HepG2 (cell line): ENCODE results near the gene WDR54. TPM values are rescaled to one million over a fixed set of nuclear protein-coding genes. Genes with fewer than 3 reads are reported as not detected.

Source experiments
- ATAC-seq: fragments of 200-7000 bp; cut with Tn5 transposase; 3 replicates; pipeline ENCODE4 v1.9.1; 2020; ENCODE audit warnings: mild to moderate bottlenecking, moderate library complexity
- BruUV-seq: library from RNA; stranded (reverse); fragments of 400-500 nt; replicated peaks from 2 replicates; lab custom pipeline; 2021; lab: Mats Ljungman, UMichigan
- CTCF ChIA-PET: fragments of 300-600 bp; formaldehyde crosslinking; extraction: SDS; loops from one replicate; lab custom pipeline; 2021; ENCODE audit warnings: low total read pairs, inconsistent platforms, low intra/inter-chr PET ratio; lab: Yijun Ruan, JAX
- POLR2A ChIA-PET: fragments of 350-600 bp; sonication (Branson Sonifier 250); formaldehyde crosslinking; loops from one replicate; lab custom pipeline; 2020; ENCODE audit warnings: antibody characterized with exemption, inconsistent platforms; lab: Yijun Ruan, JAX
- DNase-seq: peaks from one replicate; pipeline ENCODE4 v3.0.0-alpha.2; 2015; ENCODE audit warnings: low spot score
- FAIRE-seq: peaks from 3 replicates; lab custom pipeline; 2011; peaks lifted over from hg19 to GRCh38; lab: Jason Lieb, UNC
- H2AFZ ChIP-seq: one replicate; pipeline ENCODE4 v1.6.1; 2011; ENCODE audit warnings: low read length, inconsistent platforms
- H3K27ac ChIP-seq: fragments of 300-600 bp; 3 replicates; pipeline ENCODE4 v1.8.0; 2011; ENCODE audit warnings: mixed run types, mild to moderate bottlenecking, mixed read lengths, low read length, inconsistent platforms; ENCODE audit not compliant: insufficient read depth; ENCODE audit errors: extremely low read length
- H3K27me3 ChIP-seq, 2 experiments: fragments of 200-600 bp in 1 of 2; 2 replicates in 1 of 2; 3 replicates in 1 of 2; pipeline versions ENCODE4 v1.6.0 to v1.8.0; 2011; ENCODE audit warnings: low read length in 2 of 2, mild to moderate bottlenecking in 2 of 2, moderate library complexity in 2 of 2, inconsistent platforms in 1 of 2; ENCODE audit not compliant: insufficient read depth in 2 of 2, control insufficient read depth in 1 of 2
- H3K36me3 ChIP-seq, 2 experiments: fragments of 200-600 bp in 1 of 2; replicated peaks in 1 of 2; 2 replicates in 1 of 2; 3 replicates in 1 of 2; pipeline versions ENCODE4 v1.5.1 to v1.8.0; 2011; ENCODE audit warnings: low read length in 2 of 2, inconsistent platforms in 1 of 2; ENCODE audit not compliant: insufficient read depth in 2 of 2, control insufficient read depth in 1 of 2
- H3K4me1 ChIP-seq: 2 replicates; pipeline ENCODE4 v1.5.1; 2012; ENCODE audit warnings: low read length, inconsistent platforms; ENCODE audit not compliant: insufficient read depth
- H3K4me2 ChIP-seq: 2 replicates; pipeline ENCODE4 v1.6.0; 2011; ENCODE audit warnings: low read depth, low read length, inconsistent platforms
- H3K4me3 ChIP-seq, 3 experiments: fragments of 200-600 bp in 1 of 3; sonication (generic), shearing (Covaris generic) in 1 of 3; replicated peaks in 1 of 3; 2 replicates each; pipeline ENCODE4 v1.5.1; 2011 to 2016; ENCODE audit warnings: low read length in 3 of 3, inconsistent platforms in 2 of 3, low read depth in 2 of 3, mild to moderate bottlenecking in 2 of 3, control low read depth in 1 of 3, mixed read lengths in 1 of 3; ENCODE audit not compliant: insufficient read depth in 1 of 3
- H3K79me2 ChIP-seq: one replicate; pipeline ENCODE4 v1.6.1; 2011; ENCODE audit warnings: low read length, inconsistent platforms; ENCODE audit not compliant: insufficient read depth
- H3K9ac ChIP-seq: 2 replicates; pipeline ENCODE4 v1.6.0; 2011; ENCODE audit warnings: mild to moderate bottlenecking, low read depth, low read length, inconsistent platforms; ENCODE audit not compliant: insufficient read depth
- H3K9me3 ChIP-seq: 2 replicates; pipeline ENCODE4 v1.5.1; 2012; ENCODE audit warnings: mild to moderate bottlenecking, low read length
- H4K20me1 ChIP-seq: 2 replicates; pipeline ENCODE4 v1.6.0; 2011; ENCODE audit warnings: inconsistent platforms, mild to moderate bottlenecking, low read length, moderate library complexity; ENCODE audit not compliant: insufficient read depth
- KDM6A ChIP-seq: IDR thresholded peaks from 2 replicates; pipeline ENCODE4 v1.6.1; 2016; ENCODE audit warnings: low read depth
- RXRA ChIP-seq: sonication (generic); formaldehyde crosslinking; IDR thresholded peaks from 2 replicates; pipeline ENCODE4 v1.5.1; 2020; ENCODE audit warnings: missing genetic modification reagents
- TIGD3 ChIP-seq: sonication (generic); formaldehyde crosslinking; IDR thresholded peaks from 2 replicates; pipeline ENCODE4 v1.5.1; 2020; ENCODE audit warnings: mild to moderate bottlenecking, missing genetic modification reagents, borderline replicate concordance
- ZHX2 ChIP-seq, 2 experiments: sonication (generic) in 1 of 2; formaldehyde crosslinking in 1 of 2; IDR thresholded peaks; 2 replicates each; pipeline versions ENCODE4 v1.6.1 to v1.9.0; 2014 to 2022; ENCODE audit warnings: antibody characterized with exemption in 1 of 2, borderline replicate concordance in 1 of 2, inconsistent platforms in 1 of 2, low read depth in 1 of 2, missing genetic modification reagents in 1 of 2
- ZNF180 ChIP-seq: sonication (generic); formaldehyde crosslinking; IDR thresholded peaks from 2 replicates; pipeline ENCODE4 v1.4.0; 2020; ENCODE audit warnings: low read depth, missing genetic modification reagents, borderline replicate concordance
- in situ Hi-C: cut with HindIII; loops from 2 replicates; pipeline ENCODE4 v1.10.0; 2017; ENCODE audit warnings: low pct_unique_long_range_greater_than_20kb; ENCODE audit not compliant: extremely low pct_ligation_motif_present
- intact Hi-C: fragments of 100-400 bp; cut with micrococcal nuclease; formaldehyde crosslinking; loops from one replicate; pipeline ENCODE4 v1.10.0; 2022; ENCODE audit not compliant: unreplicated experiment
- polyA plus RNA-seq, 8 experiments: library from polyadenylated mRNA; depleted of rRNA in 3 of 8; stranded (reverse) in 7 of 8; unstranded in 1 of 8; fragments of >200 nt; fragmentation: Illumina TruSeq in 4 of 8; extraction: Trizol in 4 of 8; gene quantifications; 2 replicates each; pipeline versions ENCODE4 v1.2.1 to v1.2.3, GENCODE V29; 2011 to 2016; ENCODE audit warnings: low read depth in 4 of 8, missing spikeins in 1 of 8, mixed read lengths in 1 of 8; ENCODE audit not compliant: insufficient read depth in 1 of 8
- total RNA-seq, 5 experiments: library from RNA; depleted of rRNA; stranded (reverse); fragments of >200 nt; fragmentation: Illumina TruSeq; extraction: Trizol; gene quantifications; 2 replicates each; pipeline ENCODE4 v1.2.3, GENCODE V29; 2016; ENCODE audit warnings: low read depth in 1 of 5

WDR54 gene
- total and polyA plus RNA-seq, 2 of the 13 experiments (the other 11 are each of a cell fraction or from before 2014, with no cell fraction given), result 2.0 to 17.3 TPM

GRCh38 chr2:74406035-74406434, 15.5 kb upstream of the WDR54 start:
- H3K27me3 ChIP-seq, result peaks cover 0 to 14% of the 10 kb centered on the region in 2 experiments; a peak in 3 of 5 replicates
- intact Hi-C loops, result no loop called here
- BruUV-seq, result no TSS peak
- H3K4me1 ChIP-seq, result no peaks in the 10 kb centered on the region
- H3K79me2 ChIP-seq, result no peaks in the 10 kb centered on the region
- no peak for TF ChIP-seq KDM6A (CRISPR knock-in tag)
- TF ChIP-seq TIGD3 (CRISPR knock-in tag), result no peak
- TF ChIP-seq RXRA (CRISPR knock-in tag), result no peak
- no peak for TF ChIP-seq ZNF180
- no peak for TF ChIP-seq ZHX2 (IDR thresholded peaks at IDR 0.05; ENCODE audit: low read depth)
- no peak for TF ChIP-seq ZHX2 (CRISPR knock-in tag; IDR thresholded peaks at IDR 0.05; ENCODE audit: borderline replicate concordance)
- TF ChIP-seq, all 625 proteins: peak for 0
- Histone ChIP-seq H4K20me1 (no peaks in the 10 kb centered on the region), H3K9ac (no peak overlapping the region), H2AFZ (no peak overlapping the region), H3K4me2 (no peak overlapping the region), H3K36me3 (no peaks in the 10 kb centered on the region), H3K4me3 (no peak overlapping the region), H3K9me3 (no peaks in the 10 kb centered on the region), H3K27ac (no peak overlapping the region)
- in situ Hi-C loops, result no loop called here
- ChIA-PET CTCF (no interaction called here), POLR2A (no interaction called here)
- DNase-seq, result no peak
- no peak for FAIRE-seq
- no peak for ATAC-seq
